Mesothelial cell of epicardium (in vitro differentiated cells): Measurements from ENCODE around the gene AUTS2. TPM values are rescaled to one million over a fixed set of nuclear protein-coding genes. Genes with fewer than 3 reads are reported as not detected.

Experiments used
- DNase-seq, 2 experiments: peaks; one replicate each; pipeline ENCODE4 v3.0.0; 2021; ENCODE audit warnings: low spot score in 2 of 2; ENCODE audit not compliant: unreplicated experiment in 2 of 2
- H3K27ac Mint-ChIP-seq: 2 replicates; pipeline ENCODE4 v1.8.0; 2021; ENCODE audit warnings: mixed read lengths
- H3K27me3 Mint-ChIP-seq: 2 replicates; pipeline ENCODE4 v1.8.0; 2021; ENCODE audit warnings: low read depth, mixed read lengths
- H3K36me3 Mint-ChIP-seq: 2 replicates; pipeline ENCODE4 v1.8.0; 2021; ENCODE audit warnings: mixed read lengths
- H3K4me1 Mint-ChIP-seq: 2 replicates; pipeline ENCODE4 v1.8.0; 2021; ENCODE audit warnings: mixed read lengths
- H3K4me3 Mint-ChIP-seq: 2 replicates; pipeline ENCODE4 v1.8.0; 2021; ENCODE audit warnings: mild to moderate bottlenecking, moderate library complexity, mixed read lengths
- H3K9me3 Mint-ChIP-seq: 2 replicates; pipeline ENCODE4 v1.8.0; 2021; ENCODE audit warnings: mixed read lengths
- total RNA-seq: library from RNA; stranded (reverse); gene quantifications from 3 replicates; pipeline ENCODE4 v1.2.1, GENCODE V29; 2021
- TF ChIP-seq, protein P1 (sequence below): fragments of 200-600 bp; sonication (generic); IDR thresholded peaks from one replicate; pipeline ENCODE4 v1.5.0; 2021; ENCODE audit warnings: antibody characterized with exemption; ENCODE audit not compliant: unreplicated experiment

AUTS2 gene
- total RNA-seq, 1 donor from 2014 or later, result 135 TPM

DNA sequence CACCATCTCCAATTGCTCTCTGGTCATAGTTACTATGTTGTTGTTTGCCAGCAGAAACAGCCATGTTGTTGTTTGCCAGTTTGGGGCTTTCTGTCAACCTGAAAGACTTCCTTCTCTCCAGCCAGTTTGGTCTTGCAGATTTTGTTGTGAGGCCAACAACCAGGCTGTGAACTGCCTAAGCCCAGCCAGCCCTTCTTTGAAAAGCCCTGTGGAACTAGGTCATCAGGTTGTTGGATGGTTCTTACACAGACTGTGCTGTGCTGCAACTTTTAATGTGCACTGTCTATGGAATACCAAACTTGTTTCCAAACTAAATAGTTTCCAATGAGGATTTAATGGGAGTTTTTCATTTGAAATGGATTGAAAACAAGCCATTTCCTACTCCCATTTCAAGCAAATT, 940.9 kb downstream of the AUTS2 start:
- no peaks in the 10 kb centered on the region for H3K27me3 Mint-ChIP-seq
- peaks cover 1% of the 10 kb centered on the region for H3K36me3 Mint-ChIP-seq
- H3K27ac Mint-ChIP-seq, result no peak overlapping the region
- TF ChIP-seq, protein P1, sequence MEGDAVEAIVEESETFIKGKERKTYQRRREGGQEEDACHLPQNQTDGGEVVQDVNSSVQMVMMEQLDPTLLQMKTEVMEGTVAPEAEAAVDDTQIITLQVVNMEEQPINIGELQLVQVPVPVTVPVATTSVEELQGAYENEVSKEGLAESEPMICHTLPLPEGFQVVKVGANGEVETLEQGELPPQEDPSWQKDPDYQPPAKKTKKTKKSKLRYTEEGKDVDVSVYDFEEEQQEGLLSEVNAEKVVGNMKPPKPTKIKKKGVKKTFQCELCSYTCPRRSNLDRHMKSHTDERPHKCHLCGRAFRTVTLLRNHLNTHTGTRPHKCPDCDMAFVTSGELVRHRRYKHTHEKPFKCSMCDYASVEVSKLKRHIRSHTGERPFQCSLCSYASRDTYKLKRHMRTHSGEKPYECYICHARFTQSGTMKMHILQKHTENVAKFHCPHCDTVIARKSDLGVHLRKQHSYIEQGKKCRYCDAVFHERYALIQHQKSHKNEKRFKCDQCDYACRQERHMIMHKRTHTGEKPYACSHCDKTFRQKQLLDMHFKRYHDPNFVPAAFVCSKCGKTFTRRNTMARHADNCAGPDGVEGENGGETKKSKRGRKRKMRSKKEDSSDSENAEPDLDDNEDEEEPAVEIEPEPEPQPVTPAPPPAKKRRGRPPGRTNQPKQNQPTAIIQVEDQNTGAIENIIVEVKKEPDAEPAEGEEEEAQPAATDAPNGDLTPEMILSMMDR, result no peak
- no peaks in the 10 kb centered on the region for H3K9me3 Mint-ChIP-seq
- H3K4me1 Mint-ChIP-seq, result no peaks in the 10 kb centered on the region
- H3K4me3 Mint-ChIP-seq, result no peak overlapping the region
- DNase-seq, result no peak

DNA sequence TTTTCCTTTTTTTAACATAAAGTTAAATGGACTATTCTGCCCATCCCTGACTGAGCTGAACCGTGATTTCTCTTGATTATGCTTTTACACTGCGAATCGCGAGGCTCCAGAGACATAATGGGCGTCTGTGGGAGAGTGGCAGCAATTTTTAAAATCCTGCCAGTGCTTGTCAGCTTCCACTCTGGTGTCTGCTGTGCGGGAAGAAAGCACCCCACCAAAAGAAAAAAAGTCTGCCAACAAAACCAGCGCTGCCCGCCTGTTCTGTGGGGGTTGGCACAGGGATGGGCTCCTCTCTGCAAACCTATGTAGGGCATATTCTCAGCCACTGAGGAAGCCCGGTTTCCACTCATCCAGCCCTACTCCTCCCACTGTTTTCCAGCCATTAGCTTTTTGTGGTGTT, 941.3 kb downstream of the AUTS2 start:
- no peak overlapping the region for H3K4me3 Mint-ChIP-seq
- no peak overlapping the region for H3K27ac Mint-ChIP-seq
- no peaks in the 10 kb centered on the region for H3K27me3 Mint-ChIP-seq
- TF ChIP-seq, protein P1, result no peak
- no peaks in the 10 kb centered on the region for H3K4me1 Mint-ChIP-seq
- H3K36me3 Mint-ChIP-seq, result peaks cover 1% of the 10 kb centered on the region
- DNase-seq, result no peak
- H3K9me3 Mint-ChIP-seq, result no peaks in the 10 kb centered on the region

DNA sequence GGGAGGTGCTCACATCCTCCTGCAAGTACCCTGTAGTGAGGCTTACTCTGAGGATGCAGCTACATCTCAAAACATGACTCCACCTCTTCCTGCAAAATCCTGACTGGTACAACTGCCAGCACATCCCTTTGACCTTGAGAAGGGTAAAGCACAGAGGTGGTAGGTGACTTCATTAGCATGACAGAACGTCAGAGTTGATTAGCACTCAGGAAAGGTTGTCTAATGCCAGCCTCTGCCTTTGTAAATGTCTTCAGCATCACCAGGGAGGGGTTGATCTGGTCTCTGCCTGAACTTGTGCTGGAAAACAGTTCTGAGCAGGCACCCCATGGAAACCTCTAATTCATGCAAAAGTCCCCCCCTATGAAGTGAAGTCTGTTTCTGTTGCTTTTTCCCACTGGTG, 942.4 kb downstream of the AUTS2 start:
- no peak for DNase-seq
- Mint-ChIP-seq H3K36me3 (peaks cover 1% of the 10 kb centered on the region), H3K9me3 (no peaks in the 10 kb centered on the region), H3K4me3 (no peak overlapping the region), H3K27me3 (no peaks in the 10 kb centered on the region), H3K4me1 (no peaks in the 10 kb centered on the region), H3K27ac (no peak overlapping the region)
- TF ChIP-seq, protein P1, result no peak

DNA sequence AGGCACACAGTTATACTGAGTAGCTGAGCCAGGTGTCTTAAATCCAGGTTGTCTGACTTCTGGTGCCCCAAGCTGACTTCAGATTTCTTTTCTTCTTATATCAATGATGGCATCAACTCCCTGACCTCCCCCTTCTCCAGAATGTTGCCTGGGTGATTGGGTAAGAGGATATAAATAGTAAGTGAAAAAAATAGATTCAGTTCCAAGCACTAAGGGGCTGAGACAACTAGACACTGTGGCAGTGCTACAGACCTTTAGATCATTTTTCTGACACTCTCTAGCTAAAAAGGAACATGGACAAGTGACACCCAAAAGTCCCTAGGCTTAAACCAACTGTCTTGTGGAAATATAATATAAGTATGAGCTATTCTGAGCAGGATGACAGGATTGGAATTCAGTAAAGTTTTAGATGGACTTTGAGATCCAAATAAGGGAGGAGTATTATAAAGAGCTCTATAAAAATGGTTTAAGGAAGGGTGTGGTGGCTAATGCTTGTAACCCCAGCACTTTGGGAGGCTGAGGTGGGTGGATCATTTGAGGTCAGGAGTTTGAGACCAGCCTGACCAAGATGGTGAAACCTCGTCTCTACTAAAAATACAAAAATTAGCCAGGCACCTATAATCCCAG, 944.6 kb downstream of the AUTS2 start:
- Mint-ChIP-seq H3K4me1 (no peaks in the 10 kb centered on the region), H3K27me3 (no peaks in the 10 kb centered on the region), H3K27ac (no peak overlapping the region), H3K9me3 (peaks cover 10% of the 10 kb centered on the region), H3K36me3 (peaks cover 12% of the 10 kb centered on the region), H3K4me3 (no peak overlapping the region)
- TF ChIP-seq, protein P1, result no peak
- DNase-seq, result no peak

DNA sequence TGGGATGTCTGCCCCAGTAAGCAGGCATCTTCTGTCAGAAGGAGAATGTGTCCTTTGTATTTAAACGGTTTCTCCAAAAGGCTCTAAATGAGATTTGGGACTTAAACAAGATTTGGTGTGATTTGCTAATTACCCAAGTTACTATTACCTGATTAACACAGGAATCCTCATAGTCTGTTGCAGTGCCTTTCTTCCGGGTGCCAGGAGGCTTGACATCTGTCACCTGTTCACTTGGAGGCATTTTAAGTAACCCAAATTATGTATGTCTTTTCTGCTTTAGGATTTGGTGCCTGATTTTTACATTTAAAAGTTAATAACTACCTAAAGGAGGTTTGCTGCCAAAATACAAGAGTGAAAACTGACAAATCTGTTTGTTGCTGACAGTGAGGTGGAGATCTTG, 945.7 kb downstream of the AUTS2 start:
- Mint-ChIP-seq H3K9me3 (peaks cover 21% of the 10 kb centered on the region), H3K4me1 (no peaks in the 10 kb centered on the region), H3K27me3 (no peaks in the 10 kb centered on the region), H3K4me3 (no peak overlapping the region), H3K36me3 (peaks cover 21% of the 10 kb centered on the region), H3K27ac (no peak overlapping the region)
- DNase-seq, result no peak
- TF ChIP-seq, protein P1, result no peak

DNA sequence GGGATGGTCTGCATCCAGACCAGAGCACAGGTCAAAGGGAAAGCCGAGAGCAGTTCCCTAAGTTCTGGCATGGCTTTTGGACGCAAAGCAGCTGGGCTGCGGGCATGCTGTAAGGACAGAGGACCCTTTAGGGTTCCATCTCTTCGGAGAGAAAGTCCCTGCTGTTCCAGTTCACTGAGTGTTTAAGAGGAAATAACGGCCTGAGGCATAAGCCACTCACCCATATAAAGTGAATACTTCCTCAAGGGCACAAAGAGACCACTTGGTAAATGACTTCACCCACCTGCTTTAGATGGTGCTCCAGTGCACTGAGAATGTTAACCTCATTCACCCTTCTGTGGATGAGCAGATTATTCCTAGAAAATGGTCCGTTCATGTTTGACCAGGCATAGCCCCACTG, 946.9 kb downstream of the AUTS2 start:
- Mint-ChIP-seq H3K27me3 (no peaks in the 10 kb centered on the region), H3K9me3 (peaks cover 32% of the 10 kb centered on the region), H3K27ac (no peak overlapping the region), H3K36me3 (peaks cover 29% of the 10 kb centered on the region), H3K4me3 (no peak overlapping the region), H3K4me1 (no peaks in the 10 kb centered on the region)
- TF ChIP-seq, protein P1, result no peak
- no peak for DNase-seq
